K562 (cell line): ENCODE measurements around the gene NRIP2. TPM values are rescaled to one million over a fixed set of nuclear protein-coding genes. Genes with fewer than 3 reads are reported as not detected.

Experiments
- ATAC-seq: fragments of 200-7000 bp; cut with Tn5 transposase; 3 replicates; pipeline ENCODE4 v1.9.1; 2020; ENCODE audit warnings: moderate library complexity
- BruUV-seq: library from RNA; stranded (reverse); fragments of 400-500 nt; replicated peaks from 2 replicates; lab custom pipeline; 2021; lab: Mats Ljungman, UMichigan
- CTCF ChIA-PET: fragments of 300-600 bp; formaldehyde crosslinking; extraction: SDS; loops from one replicate; lab custom pipeline; 2021; ENCODE audit warnings: low intra/inter-chr PET ratio; lab: Yijun Ruan, JAX
- POLR2A ChIA-PET: fragments of 300-600, 350-650 bp; sonication (Branson Sonifier 250); formaldehyde crosslinking; extraction: SDS; loops from one replicate; lab custom pipeline; 2021; ENCODE audit warnings: antibody characterized with exemption, inconsistent platforms; lab: Yijun Ruan, JAX
- DNase-seq, 4 experiments: peaks; one replicate each; pipeline versions ENCODE4 v3.0.0 to v3.0.0-alpha.2; 2011 to 2018; ENCODE audit warnings: low spot score in 3 of 4, mixed read lengths in 3 of 4; ENCODE audit errors: extremely low read depth in 1 of 4
- FAIRE-seq: peaks from 2 replicates; lab custom pipeline; 2011; peaks lifted over from hg19 to GRCh38; lab: Jason Lieb, UNC
- H2AFZ ChIP-seq: 2 replicates; pipeline ENCODE4 v1.6.0; 2011; ENCODE audit warnings: low read depth, low read length, control low read depth, inconsistent platforms
- H3K27ac ChIP-seq: fragments of 200-600 bp; 3 replicates; pipeline ENCODE4 v1.8.0; 2011; ENCODE audit warnings: low read depth, mild to moderate bottlenecking, control low read depth, inconsistent platforms, low read length, moderate library complexity, mixed read lengths; ENCODE audit errors: extremely low read depth
- H3K27me3 ChIP-seq, 2 experiments: fragments of 300-600 bp in 1 of 2; 2 replicates in 1 of 2; 3 replicates in 1 of 2; pipeline versions ENCODE4 v1.6.0 to v1.8.0; 2011; ENCODE audit warnings: inconsistent platforms in 2 of 2, low read length in 2 of 2, mild to moderate bottlenecking in 1 of 2, mixed read lengths in 1 of 2, moderate library complexity in 1 of 2; ENCODE audit not compliant: control insufficient read depth in 2 of 2, insufficient read depth in 2 of 2
- H3K36me3 ChIP-seq: fragments of 300-600 bp; 3 replicates; pipeline ENCODE4 v1.8.0; 2011; ENCODE audit warnings: mild to moderate bottlenecking, low read length, inconsistent platforms; ENCODE audit not compliant: control insufficient read depth, insufficient read depth
- H3K4me1 ChIP-seq, 2 experiments: fragments of 200-600 bp in 1 of 2; replicated peaks in 1 of 2; 2 replicates in 1 of 2; 3 replicates in 1 of 2; pipeline versions ENCODE4 v1.5.1 to v1.8.0; 2011; ENCODE audit warnings: inconsistent platforms in 2 of 2, low read length in 2 of 2, mild to moderate bottlenecking in 1 of 2, mixed read lengths in 1 of 2, moderate library complexity in 1 of 2; ENCODE audit not compliant: control insufficient read depth in 2 of 2, insufficient read depth in 2 of 2
- H3K4me2 ChIP-seq: 2 replicates; pipeline ENCODE4 v1.6.1; 2011; ENCODE audit warnings: low read length, control low read depth, inconsistent platforms, mixed read lengths; ENCODE audit not compliant: insufficient read depth
- H3K4me3 ChIP-seq: fragments of 200-600 bp; sonication (generic), shearing (Covaris generic); 2 replicates; pipeline ENCODE4 v1.5.1; 2016; ENCODE audit warnings: control low read depth, inconsistent platforms
- H3K79me2 ChIP-seq: fragments of 200-600 bp; 3 replicates; pipeline ENCODE4 v1.8.0; 2011; ENCODE audit warnings: low read length, inconsistent platforms; ENCODE audit not compliant: control insufficient read depth, insufficient read depth
- H3K9ac ChIP-seq, 2 experiments: 2 replicates each; pipeline versions ENCODE4 v1.6.0 to v1.6.1; 2011; ENCODE audit warnings: low read depth in 2 of 2, low read length in 2 of 2, control low read depth in 1 of 2, inconsistent platforms in 1 of 2, mild to moderate bottlenecking in 1 of 2, mixed read lengths in 1 of 2; ENCODE audit not compliant: insufficient read depth in 1 of 2
- H3K9me1 ChIP-seq: one replicate; pipeline ENCODE4 v1.6.0; 2011; ENCODE audit warnings: inconsistent platforms, mild to moderate bottlenecking, low read length, moderate library complexity; ENCODE audit not compliant: control insufficient read depth, insufficient read depth
- H3K9me3 ChIP-seq: replicated peaks from 2 replicates; pipeline ENCODE4 v1.5.1; 2011; ENCODE audit warnings: low read depth, low read length, inconsistent platforms; ENCODE audit not compliant: control insufficient read depth, insufficient read depth
- H4K20me1 ChIP-seq: replicated peaks from 2 replicates; pipeline ENCODE4 v1.6.1; 2011; ENCODE audit warnings: low read length, inconsistent platforms, mixed read lengths; ENCODE audit not compliant: control insufficient read depth, insufficient read depth
- ARID2 ChIP-seq: fragments of 450-650 bp; IDR thresholded peaks from 2 replicates; pipeline ENCODE4 v1.6.1; 2017; ENCODE audit warnings: antibody characterized with exemption, mild to moderate bottlenecking
- BMI1 ChIP-seq: fragments of 150-350 bp; IDR thresholded peaks from 2 replicates; pipeline ENCODE4 v1.6.1; 2014; ENCODE audit warnings: low read length
- CAMTA2 ChIP-seq: fragments of 250-450 bp; sonication (Bioruptor Pico); conservative IDR thresholded peaks from 2 replicates; pipeline ENCODE4 v1.5.1; 2022
- L3MBTL2 ChIP-seq: fragments of 450-650 bp; IDR thresholded peaks from 2 replicates; pipeline ENCODE4 v1.6.1; 2016; ENCODE audit warnings: mild to moderate bottlenecking, moderate library complexity
- MYNN ChIP-seq, 2 experiments: sonication (generic); formaldehyde crosslinking in 1 of 2; IDR thresholded peaks; 2 replicates each; pipeline versions ENCODE4 v1.5.0 to v1.6.1; 2016 to 2020; ENCODE audit warnings: antibody characterized with exemption in 1 of 2, missing genetic modification reagents in 1 of 2
- NR0B1 ChIP-seq: fragments of 450-650 bp; IDR thresholded peaks from one replicate; pipeline ENCODE4 v1.6.1; 2018; ENCODE audit warnings: mild to moderate bottlenecking, moderate library complexity; ENCODE audit not compliant: partially characterized antibody
- TARDBP ChIP-seq: fragments of 450-650 bp; IDR thresholded peaks from 2 replicates; pipeline ENCODE4 v1.6.1; 2016
- ZNF253 ChIP-seq: fragments of 250-450 bp; sonication (Bioruptor Pico); conservative IDR thresholded peaks from 2 replicates; pipeline ENCODE4 v1.6.1; 2021; ENCODE audit warnings: mild to moderate bottlenecking
- ZNF668 ChIP-seq: fragments of 250-450 bp; sonication (Bioruptor Pico); IDR thresholded peaks from 2 replicates; pipeline ENCODE4 v1.8.0; 2022; ENCODE audit warnings: mild to moderate bottlenecking, inconsistent platforms
- ZNF778 ChIP-seq: fragments of 450-650 bp; formaldehyde crosslinking; IDR thresholded peaks from 2 replicates; pipeline ENCODE4 v1.4.0; 2020; ENCODE audit warnings: mild to moderate bottlenecking, moderate library complexity
- ZNF780A ChIP-seq: fragments of 250-450 bp; sonication (Bioruptor Pico); IDR thresholded peaks from 2 replicates; pipeline ENCODE4 v1.5.0; 2021; ENCODE audit warnings: mild to moderate bottlenecking
- WGBS: fragments of 100-300 bp; shearing (Covaris generic); methylation state at CpG from one replicate; pipeline ENCODE4 v1.1.6; 2016; ENCODE audit warnings: low coverage, mixed read lengths; ENCODE audit not compliant: insufficient coverage; ENCODE audit errors: missing lambda C conversion rate; 5-methylcytosine and 5-hydroxymethylcytosine counted together
- in situ Hi-C: fragments of 300-500 bp; cut with MboI; formaldehyde crosslinking; loops from 4 replicates; pipeline ENCODE4 v1.15.0; 2018; ENCODE audit warnings: inconsistent platforms, mixed read lengths
- intact Hi-C: fragments of 100-400 bp; cut with micrococcal nuclease; formaldehyde crosslinking; loops from 2 replicates; pipeline ENCODE4 v1.14.2; 2022
- polyA plus RNA-seq, 8 experiments: library from polyadenylated mRNA; depleted of rRNA in 4 of 8; stranded (reverse) in 5 of 8; unstranded in 3 of 8; fragments of >200 nt; fragmentation: Nextera tagmentation in 2 of 8; fragmentation: Illumina TruSeq in 1 of 8; extraction: Ambion mirVana in 2 of 8; extraction: Trizol in 1 of 8; gene quantifications; 2 replicates each; pipeline versions ENCODE4 v1.2.1 to v1.2.3, GENCODE V29; 2011 to 2014; ENCODE audit warnings: inconsistent platforms in 1 of 8, missing spikeins in 1 of 8
- total RNA-seq, 7 experiments: library from RNA; depleted of rRNA in 6 of 7; stranded (reverse); fragments of >200 nt in 6 of 7; fragmentation: Illumina TruSeq in 2 of 7; extraction: Trizol in 2 of 7; gene quantifications; 2 replicates each; pipeline versions ENCODE4 v1.2.1 to v1.2.3, GENCODE V29; 2011 to 2021; ENCODE audit warnings: low replicate concordance in 1 of 7

The NRIP2 gene
- total and polyA plus RNA-seq, 9 of the 15 experiments (the other 6 are each of a cell fraction or from before 2014, with no cell fraction given) = 0.07 to 0.10 TPM; not detected in 7

- POLR2A ChIA-PET = no interaction called here
- no peak overlapping the region for H3K27ac ChIP-seq
- in situ Hi-C loops (no loop called here), intact Hi-C loops (no loop called here)
- no peaks in the 10 kb centered on the region for H4K20me1 ChIP-seq
- no peak for ATAC-seq
- BruUV-seq = no TSS peak
- no peak for FAIRE-seq
- peaks cover 61% of the 10 kb centered on the region; the same call in 1 of the 3 replicates for H3K36me3 ChIP-seq
- no peak overlapping the region for H2AFZ ChIP-seq
- H3K4me2 ChIP-seq = no peak overlapping the region
- no peaks in the 10 kb centered on the region for H3K4me1 ChIP-seq
- H3K4me3 ChIP-seq = no peak overlapping the region
- 100% methylated on average over 2 of the region's 3 CpGs for WGBS
- no peak for TF ChIP-seq ZNF253 (CRISPR knock-in tag)
- TF ChIP-seq ARID2 = no peak
- no peak for TF ChIP-seq BMI1
- no peak for TF ChIP-seq ZNF668 (CRISPR knock-in tag)
- TF ChIP-seq L3MBTL2 = no peak
- no peak for TF ChIP-seq CAMTA2 (CRISPR knock-in tag)
- TF ChIP-seq TARDBP = no peak
- no peak for TF ChIP-seq NR0B1
- TF ChIP-seq MYNN (IDR thresholded peaks at IDR 0.05) = no peak
- TF ChIP-seq MYNN (CRISPR knock-in tag; IDR thresholded peaks at IDR 0.05) = no peak
- no peak for TF ChIP-seq ZNF780A (CRISPR knock-in tag)
- TF ChIP-seq ZNF778 (CRISPR knock-in tag) = no peak
- H3K79me2 ChIP-seq = no peaks in the 10 kb centered on the region
- no peak for DNase-seq
- H3K27me3 ChIP-seq = no peaks in the 10 kb centered on the region
- no peaks in the 10 kb centered on the region for H3K9me3 ChIP-seq
- CTCF ChIA-PET = no interaction called here
- H3K9ac ChIP-seq = no peak overlapping the region
- H3K9me1 ChIP-seq = no peaks in the 10 kb centered on the region
Measured at GRCh38 chr12:2826036-2826435, 8.8 kb downstream of the NRIP2 start.
